GM11168 (cell line): ENCODE results near the gene PARP2.

Source experiments
- in situ Hi-C: fragments of 300-500 bp; cut with MboI; formaldehyde crosslinking; loops from one replicate; pipeline ENCODE4 v1.12.0; 2022; ENCODE audit warnings: low sequenced_read_pairs; ENCODE audit not compliant: unreplicated experiment

Gene PARP2

DNA sequence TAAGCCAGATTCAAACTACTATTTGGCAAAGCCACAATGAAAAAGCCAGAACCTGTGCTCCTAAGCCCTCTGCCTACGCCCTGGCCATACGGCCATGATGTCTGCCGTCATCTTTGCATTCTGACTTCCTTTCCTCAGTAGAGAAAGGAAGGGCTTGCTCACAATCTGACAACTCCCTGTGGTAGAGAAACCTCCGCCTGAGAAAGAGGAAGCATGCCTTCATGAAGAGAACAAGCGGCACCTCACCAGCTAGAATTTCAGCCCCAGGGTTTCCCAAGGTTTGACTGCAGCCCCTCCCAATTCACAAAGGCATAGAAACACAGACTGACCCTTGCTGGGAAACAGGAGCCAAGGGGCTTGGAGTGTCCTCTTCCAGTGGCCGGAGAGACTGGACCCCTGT lies 44.1 kb downstream of the PARP2 start:
- in situ Hi-C loops: no loop called here

DNA sequence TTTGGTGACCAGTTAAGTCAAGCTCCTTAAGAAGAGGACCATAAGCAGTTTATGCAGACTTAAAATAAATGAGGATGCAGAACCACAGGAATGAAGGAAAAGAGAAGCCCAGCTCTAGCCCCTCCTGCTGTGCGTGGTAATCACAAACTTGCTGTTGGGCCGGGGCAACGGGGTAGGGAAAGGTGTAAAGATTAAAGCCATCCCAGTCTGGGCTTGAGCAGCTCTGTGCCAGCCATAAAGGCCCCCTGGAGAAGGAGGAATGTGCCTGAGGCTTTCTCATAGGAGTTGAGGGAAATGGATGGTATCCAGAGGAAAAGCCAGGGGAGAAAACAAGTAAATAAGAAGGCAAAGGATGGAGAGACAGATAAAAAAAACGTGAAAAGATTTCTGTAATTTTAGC lies 44.7 kb downstream of the PARP2 start:
- in situ Hi-C loops: no loop called here

- in situ Hi-C loops: no loop called here
Measured at GRCh38 chr14:20391505-20391904, 48.1 kb downstream of the PARP2 start.

GRCh38 chr14:20397511-20397910 lies 54.1 kb downstream of the PARP2 start:
- in situ Hi-C loops: no loop called here

- in situ Hi-C loops: no loop called here
Measured at GRCh38 chr14:20400589-20400964, 57.1 kb downstream of the PARP2 start.

GRCh38 chr14:20400965-20401593 lies 57.6 kb downstream of the PARP2 start:
- in situ Hi-C loops: no loop called here

- in situ Hi-C loops: no loop called here
Measured at GRCh38 chr14:20403521-20403920, 60.1 kb downstream of the PARP2 start.
